GM20431 (cell line): Measurements from ENCODE around the gene ATG10.
"Not testable (repeated sequence)": the region's sequence is repeated elsewhere in the genome, so short reads cannot be mapped to it uniquely, and the experiment has no call there.

Experiments
- in situ Hi-C: fragments of 300-500 bp; cut with MseI, MboI; formaldehyde crosslinking; loops from one replicate; pipeline ENCODE4 v1.15.0; 2020; ENCODE audit warnings: low sequenced_read_pairs; ENCODE audit not compliant: unreplicated experiment

ATG10 gene

DNA sequence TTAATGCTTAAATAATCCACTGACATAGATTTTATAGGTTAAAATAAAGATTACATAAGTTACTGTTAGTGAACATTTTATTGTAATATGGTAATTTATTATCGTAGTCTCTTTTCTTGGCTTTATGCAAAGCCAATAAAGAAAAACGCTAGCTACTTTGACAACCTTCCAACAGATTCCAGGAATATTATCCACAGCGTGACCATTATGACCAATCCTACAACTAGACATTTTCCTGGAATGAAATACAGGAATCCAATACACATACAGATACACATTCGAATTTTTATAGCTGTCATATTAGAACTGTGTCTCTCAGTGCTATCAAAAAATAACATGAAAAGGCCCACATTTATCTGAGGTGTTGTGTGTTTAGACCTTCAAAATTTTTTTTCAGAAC, 293.2 kb downstream of the ATG10 start:
- in situ Hi-C loops: no loop called here

DNA sequence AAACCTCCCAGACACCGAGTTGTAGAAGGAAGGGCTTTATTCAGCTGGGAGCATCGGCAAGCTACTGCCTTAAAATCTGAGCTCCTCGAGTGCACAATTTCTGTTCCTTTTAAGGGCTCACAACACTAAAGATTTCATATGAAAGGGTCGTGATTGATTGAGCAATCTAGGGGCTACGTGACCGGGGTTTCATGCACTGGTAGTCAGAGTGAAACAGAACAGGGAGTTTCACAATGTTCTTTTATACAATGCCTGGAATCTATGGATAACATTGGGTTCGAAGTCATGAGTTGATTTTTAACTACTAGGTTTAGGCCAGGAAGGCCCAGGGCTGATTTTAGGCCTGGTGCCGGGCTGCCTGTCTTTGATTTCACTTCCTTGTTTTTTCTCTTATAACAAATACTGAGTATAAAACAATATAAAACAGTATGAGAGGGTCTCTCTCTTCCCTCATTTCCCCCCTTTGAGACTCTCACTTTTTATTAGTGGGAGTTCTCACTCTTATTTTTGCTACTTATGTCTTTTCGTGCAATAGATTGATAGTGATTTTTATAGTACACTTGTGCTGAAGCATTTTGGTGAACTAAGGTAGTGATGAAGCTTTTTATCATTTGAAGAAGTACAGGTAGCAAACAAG, 295.6 kb downstream of the ATG10 start:
- in situ Hi-C loops: not testable (repeated sequence)

DNA sequence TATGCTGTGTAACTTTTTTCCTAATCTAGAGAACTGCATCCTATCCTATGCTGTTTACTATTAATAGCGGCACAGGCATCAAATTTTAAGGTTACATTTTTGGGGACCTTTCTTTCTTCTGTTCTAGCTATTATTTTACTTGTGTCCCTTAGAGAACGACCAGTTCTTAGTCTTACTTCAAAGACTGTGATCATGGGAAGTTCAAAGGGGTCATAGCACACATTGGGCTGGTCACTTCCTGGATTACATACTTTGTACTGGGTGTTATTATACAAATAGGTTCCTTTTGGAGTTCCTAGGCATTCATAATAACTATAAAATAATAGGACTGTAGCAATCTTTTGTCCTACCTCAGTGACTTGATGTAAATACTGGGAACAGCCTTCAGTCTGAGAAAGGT, 297.5 kb downstream of the ATG10 start:
- in situ Hi-C loops: not testable (repeated sequence)

DNA sequence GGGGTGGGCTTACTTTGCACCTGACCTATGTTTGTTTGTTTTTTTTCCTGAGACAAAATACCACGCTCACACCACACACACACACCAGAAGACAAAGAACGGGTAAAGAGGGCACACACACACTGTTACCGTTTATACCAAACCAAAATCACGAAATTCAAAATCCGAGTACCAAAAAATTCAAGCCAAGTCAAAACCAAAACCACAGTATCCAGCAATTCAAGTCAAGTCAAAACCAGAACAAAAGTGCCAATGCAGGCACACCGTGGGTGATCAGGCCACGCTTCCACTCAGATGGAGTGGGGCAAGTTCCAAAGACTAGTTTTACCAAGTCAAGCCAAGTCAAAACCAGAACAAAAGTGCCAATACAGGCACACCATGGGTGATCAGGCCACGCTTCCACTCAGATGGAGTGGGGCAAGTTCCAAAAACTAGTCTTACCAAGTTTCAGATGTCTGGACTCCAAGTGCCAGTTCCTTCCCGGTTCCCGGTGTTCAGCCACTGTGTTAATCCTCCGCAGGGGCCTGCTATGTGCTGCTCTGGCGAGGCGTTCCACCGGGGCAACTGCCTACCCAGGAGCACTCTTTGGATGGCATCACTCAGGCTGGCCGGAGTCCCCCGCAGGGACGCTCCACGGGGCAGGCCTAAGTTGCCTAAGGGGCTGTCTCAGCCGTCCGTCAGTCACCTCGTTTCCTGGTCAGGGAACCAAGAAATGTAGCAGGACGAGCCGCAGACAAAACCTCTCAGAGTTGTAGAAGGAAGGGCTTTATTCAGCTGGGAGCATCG, 300.9 kb downstream of the ATG10 start:
- in situ Hi-C loops: not testable (repeated sequence)

DNA sequence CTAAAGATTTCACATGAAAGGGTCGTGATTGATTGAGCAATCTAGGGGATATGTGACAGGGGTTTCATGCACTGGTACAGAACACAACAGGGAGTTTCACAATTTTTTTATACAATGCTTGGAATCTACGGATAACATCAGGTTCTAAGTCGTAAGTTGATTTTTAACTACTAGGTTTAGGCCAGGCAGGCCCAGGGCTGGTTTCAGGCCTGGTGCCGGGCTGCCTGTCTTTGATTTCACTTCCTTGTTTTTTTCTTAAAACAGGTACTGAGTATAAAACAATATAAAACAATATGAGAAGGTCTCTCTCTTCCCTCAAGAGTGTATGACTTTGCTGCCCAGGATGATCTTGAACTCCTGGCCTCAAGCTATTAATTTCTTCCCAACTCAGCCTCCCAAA, 301.6 kb downstream of the ATG10 start:
- in situ Hi-C loops: not testable (repeated sequence)

DNA sequence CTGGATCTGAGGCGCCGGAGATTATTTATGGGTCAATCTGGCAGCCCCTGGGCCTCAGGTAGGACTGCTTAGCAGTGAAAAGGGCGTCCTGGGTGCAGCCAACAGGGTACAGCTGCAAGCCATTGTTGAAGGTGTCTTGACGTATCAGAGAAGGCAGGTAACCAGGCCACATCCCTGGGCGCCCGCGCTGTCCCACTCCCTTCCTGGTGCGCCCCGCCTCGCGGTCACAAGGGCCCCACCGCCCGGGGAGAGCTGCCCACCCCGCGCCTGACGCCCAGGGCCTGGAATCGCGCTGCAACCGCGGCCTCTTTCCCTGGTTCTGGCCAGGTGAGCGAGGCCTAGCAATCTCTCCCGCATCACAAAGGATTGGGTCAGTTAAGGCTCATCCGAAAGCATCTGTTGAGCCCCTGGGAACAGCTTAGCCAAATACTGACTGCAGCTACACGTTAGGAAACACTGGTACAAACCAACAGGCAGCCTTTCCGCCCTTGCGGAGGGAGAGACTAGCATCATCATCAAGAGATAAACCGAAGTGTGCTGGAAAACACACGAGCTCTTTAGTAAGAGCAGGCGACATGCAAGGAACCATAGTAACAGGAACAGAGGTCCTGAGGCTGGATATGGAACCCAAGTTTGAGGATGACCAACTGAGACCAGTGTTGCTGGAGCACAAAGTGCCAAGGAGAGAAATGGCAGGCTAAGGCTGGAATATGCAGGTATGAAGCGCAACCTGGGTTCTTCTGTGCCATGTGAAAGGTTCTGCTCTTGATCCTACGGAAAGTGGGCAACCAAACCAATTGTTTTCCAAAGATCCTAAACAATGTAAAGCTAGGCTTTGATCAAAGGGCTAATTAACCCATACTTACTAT, 302.8 kb downstream of the ATG10 start:
- in situ Hi-C loops: no loop called here

DNA sequence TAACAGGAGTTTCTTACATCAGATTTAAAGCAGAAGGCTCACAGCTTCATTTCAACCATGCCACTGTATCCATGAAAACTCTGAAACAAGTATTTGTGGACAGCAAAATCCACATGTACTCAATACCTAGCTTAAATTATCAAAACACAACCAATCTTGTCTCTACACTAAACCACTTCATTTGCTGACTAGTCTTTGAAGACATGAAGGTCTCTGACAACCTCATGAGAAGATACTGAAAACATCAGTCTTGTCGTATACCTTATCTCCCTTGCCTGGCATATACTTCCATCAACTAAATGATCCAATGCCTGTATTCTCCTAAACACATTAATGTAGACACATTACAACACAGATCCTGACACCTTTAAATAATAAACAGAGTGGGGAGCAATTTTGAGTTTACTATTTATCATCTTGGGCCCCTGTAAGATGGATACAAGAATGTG, 303.4 kb downstream of the ATG10 start:
- in situ Hi-C loops: no loop called here

DNA sequence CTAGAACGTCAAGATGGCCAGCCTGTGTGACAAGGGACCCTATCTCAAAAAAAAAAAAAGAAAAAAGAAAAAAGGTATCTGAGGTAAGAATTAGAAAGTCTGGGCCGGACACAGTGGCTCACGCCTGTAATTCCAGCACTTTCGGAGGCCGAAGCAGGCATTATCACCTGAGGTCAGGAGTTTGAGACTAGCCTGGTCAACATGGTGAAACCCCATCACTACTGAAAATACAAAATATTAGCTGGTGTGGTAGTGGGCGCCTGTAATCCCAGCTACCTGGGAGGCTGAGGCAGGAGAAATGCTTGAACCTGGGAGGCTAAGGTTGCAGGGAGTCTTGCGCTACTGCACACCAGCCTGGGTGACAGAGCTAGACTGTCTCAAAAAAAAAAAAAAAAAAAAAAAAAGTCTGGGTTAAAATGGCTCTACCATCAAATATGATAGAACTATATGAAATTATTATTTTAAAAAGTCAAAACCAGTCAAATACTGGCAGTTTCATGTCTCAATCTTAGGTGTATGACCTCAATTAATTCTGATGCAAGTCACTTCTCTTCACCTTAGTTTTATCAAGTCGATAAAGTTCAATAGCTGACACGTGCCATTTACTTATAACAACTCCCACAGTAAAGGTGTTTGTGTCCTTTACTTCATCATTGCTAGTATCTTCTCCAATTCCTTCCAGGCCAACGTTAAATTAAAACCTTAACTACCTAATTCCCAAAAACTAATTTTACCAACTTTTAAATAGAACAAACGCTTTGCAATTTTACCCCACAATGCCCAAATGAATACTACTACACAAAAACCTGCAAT, 305.2 kb downstream of the ATG10 start:
- in situ Hi-C loops: no loop called here

DNA sequence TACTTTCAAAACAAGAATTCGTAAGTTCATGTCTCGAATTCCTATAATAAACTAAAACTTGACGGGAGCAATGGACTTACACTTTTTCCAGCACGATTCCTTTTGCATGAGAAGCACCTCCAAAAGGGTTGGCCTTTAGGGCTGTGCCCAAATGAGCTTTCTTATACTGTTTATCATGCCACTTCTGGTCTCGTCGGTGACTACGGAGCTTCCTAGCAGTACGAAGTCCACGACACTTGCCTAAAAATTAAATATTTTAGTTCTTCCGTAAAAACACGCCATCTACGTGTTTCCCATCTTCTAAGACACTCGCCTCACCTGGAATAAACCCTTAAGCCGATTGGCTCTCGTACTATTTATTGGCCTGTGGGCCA, 305.8 kb downstream of the ATG10 start:
- in situ Hi-C loops: no loop called here

DNA sequence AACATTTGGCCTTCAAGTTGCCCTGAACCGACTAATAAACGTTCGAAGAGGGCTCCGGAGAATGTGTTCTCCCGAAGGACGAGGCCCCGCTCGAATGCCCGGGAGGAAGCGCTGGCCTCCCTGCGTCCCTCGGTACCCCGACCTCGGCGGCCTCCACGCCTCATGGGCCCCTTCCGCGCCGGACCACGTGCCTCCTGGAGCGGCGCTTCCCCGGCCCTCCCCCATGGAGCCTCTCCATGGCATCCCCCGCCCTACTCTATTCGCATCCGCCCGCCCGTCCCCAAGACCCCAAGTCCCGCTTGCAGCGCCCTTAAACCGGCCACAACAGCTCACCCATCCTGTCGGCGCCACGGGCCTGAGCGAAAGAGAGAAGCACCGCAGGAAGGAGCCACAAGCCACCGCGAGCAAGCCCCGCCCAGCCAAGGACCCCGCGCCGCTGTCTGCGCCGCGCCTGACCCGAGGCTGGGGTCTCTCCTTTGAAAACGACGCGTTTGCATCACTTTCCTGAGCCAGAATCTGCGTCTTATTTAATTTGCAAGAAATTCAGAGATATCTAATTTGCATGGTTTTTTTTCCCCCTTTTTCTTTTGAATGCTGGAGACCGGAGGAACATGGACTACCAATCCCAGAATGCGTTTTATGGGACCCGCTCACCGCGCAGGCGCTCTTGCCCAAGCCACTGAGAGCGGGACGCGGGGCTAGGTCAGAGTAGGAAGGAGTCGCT, 306.3 kb downstream of the ATG10 start, which contains the start of gene RPS23:
Gene RPS23 (minus strand): TSS at position 368 of the 724 bp plus-strand sequence. CDS start 31 bp downstream, at position 337.
- in situ Hi-C loops: no loop called here

DNA sequence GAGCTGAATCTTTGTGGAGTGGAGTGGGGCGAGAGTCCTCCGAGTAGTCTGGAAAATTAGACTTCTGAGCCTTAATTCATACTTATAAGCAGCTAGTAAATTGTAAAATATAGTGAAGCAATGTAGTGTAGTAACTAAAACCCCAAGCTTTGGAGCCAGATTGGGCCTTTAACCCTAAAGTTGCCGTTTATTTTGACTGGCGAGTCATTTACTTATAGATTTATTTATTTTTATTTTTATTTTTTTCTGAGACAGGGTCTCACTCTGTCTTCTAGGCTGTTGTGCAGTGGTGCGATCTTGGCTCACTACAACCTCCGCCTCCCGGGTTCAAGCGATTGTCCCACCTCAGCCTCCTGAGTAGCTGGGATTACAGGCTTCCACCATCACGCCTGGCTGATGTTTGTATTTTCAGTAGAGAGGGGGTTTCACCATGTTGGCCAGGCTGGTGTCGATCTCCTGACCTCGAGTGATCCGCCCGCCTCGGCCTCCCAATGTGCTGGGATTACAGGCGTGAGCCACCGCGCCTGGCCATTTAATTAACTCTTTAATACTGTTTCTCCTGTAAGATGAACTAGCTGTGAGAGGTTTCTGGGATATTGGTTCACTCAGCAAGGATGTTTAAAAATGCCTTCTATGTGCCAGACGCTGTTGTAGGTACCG, 307.0 kb downstream of the ATG10 start:
- in situ Hi-C loops: no loop called here

DNA sequence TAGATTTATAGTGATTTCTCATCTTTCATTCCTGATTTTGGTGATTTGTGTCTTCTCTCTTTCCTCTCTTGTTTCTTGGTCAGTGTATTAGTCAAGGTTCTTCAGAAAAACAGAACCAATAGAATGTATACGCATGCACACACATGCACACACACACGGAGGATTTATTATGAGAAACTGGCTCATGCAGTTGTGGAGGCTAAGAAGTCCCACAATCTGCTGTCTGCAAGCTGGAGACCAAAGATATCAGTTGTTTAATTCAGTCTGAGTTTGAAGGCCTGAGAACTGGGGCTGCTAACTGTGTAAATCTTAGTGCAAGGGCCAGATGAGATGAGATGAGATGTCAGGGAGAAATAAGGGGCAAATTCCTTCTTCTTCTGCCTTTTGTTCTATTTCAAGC, 312.1 kb downstream of the ATG10 start:
- in situ Hi-C loops: no loop called here

DNA sequence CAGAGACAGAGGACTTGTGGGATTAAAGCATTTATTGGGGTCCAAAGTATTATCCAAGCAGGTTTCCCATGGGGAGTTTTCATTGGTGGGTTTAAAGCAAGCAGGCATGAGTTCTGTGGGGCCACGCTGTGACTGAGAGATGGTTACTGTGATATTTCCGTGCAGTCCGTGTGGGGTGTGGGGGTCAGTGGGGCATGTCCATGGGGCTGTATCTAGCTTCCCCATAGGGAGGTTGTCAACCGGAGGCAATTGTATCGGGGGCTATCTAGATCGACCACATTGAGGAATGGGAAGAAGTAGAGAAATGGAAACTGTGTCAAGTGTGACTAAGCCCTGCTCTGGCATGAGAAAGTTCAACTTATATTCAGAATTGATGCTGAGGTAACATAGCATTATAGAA, 313.4 kb downstream of the ATG10 start:
- in situ Hi-C loops: no loop called here

DNA sequence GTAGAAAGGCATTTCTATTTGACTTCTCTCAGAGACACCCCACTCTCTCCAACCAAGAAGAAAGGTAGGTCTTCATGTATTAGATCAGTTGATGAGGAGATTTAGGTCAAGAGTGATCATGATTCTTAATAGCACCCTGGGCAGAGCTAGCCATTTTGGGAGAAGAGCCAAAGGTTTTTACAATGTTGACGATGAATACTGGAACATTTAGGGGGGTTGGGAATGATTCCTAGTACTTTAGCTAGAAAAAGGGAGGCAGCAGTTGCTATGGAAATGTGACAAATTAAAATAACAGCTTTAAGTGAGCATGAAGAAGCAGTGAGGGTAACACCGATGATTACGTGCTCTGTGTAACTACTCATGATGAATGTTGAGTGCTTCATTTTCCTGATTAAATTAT, 315.8 kb downstream of the ATG10 start:
- in situ Hi-C loops: no loop called here

DNA sequence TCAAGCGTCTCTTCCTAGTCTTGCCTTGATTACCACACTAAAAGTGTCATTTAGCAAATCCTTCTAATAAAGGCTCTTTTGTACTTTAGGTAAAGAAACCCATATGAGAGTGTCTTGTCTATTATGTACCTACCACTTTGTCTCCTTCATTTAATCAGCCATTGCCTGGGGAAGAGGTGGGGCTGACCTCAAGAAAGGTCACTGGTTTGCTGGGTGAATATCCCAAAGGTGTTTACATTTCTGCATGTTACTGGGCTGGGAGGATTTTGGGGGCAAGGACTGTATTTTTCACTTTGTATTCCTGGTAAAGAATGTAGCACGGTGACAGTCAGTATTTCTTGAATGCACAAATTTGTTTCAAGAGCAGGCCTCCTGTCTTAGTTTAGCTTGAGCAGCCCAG, 318.2 kb downstream of the ATG10 start:
- in situ Hi-C loops: no loop called here

DNA sequence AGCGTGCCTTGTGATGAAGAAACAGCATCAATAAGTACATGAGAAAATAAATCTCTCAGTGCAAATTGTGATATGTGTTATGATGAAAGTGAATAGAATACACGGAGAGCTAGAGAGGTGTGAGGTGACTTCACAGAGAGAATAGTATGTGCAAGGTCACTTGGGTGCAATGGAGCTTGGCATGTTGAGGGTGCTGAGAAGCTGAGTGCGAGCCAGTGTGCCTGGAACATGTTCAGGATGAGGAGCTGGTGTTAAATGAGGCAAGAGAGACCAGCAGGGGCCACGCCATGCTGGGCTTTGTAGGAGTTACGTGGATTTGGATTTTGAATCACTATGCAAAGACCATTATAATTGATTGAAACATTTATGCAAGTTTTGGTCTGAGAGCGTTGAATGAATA, 319.1 kb downstream of the ATG10 start:
- in situ Hi-C loops: no loop called here

DNA sequence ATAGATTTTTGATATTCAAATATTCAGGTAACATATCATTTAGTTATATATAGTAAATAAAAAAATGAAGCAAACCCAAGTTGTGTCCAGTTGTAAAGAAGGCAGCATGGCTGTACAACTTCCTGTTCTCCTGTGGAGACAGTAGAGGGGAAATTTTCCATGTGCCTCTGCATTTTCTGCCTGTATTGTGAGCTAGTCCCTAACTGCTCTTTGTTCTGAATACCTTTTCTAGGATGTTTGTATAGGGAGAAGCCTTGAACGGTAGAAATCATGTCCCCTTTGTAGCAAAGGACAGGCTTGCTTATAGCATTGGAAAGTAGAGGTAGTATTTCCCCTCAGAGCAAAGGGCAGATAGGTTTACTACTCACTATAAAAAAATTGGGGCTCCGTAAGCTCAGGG, 319.6 kb downstream of the ATG10 start:
- in situ Hi-C loops: no loop called here

DNA sequence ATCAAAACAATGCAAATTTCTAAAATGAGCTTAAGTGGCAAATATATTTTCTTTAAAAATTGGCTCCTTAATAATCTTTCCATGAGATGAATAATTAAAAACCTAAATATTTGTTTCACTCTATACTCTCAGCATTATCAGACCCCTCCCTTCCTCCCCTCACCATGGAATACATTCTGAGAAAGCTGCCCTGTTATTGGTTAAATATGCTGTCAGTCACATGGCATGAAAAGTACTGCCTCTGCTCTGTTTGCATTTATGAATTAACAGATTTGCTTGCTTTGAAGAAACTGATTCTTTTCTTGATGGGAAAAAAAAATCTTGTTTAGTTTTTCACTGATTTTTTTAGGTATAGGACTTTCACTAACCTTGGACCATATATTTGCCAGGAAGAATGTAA, 323.3 kb downstream of the ATG10 start:
- in situ Hi-C loops: no loop called here
